Bladder microvascular endothelial cell (primary cell): ENCODE data around the gene ZNF853. TPM values are rescaled to one million over a fixed set of nuclear protein-coding genes. Genes with fewer than 3 reads are reported as not detected.

Experiments
- total RNA-seq: library from RNA; depleted of rRNA; stranded (reverse); fragments of >200 nt; gene quantifications from 2 replicates; pipeline ENCODE4 v1.2.3, GENCODE V29; 2014

Gene ZNF853
- total RNA-seq = 0.16 and 1.9 TPM in 2 replicates

GRCh38 chr7:6614953-6615722 lies at the start of gene ZNF853:
TSS of gene ZNF853 (plus strand) at chr7:6615610. CDS start at chr7:6616175, 565 bp downstream.

GRCh38 chr7:6577369-6578113 lies 37.9 kb upstream of the ZNF853 start, which contains the start of gene ZDHHC4:
TSS of gene ZDHHC4 (plus strand) at chr7:6577454. CDS start at chr7:6580562, 3,108 bp downstream.

GRCh38 chr7:6589829-6590644 lies 25.4 kb upstream of the ZNF853 start, which contains the start of gene INTS15:
TSS of gene INTS15 (plus strand) at chr7:6590021. CDS start at chr7:6590284, 263 bp downstream.

GRCh38 chr7:6636741-6637543 lies 21.5 kb downstream of the ZNF853 start, which contains the start of gene ZNF316:
TSS of gene ZNF316 (plus strand) at chr7:6637318. CDS start at chr7:6642410, 5,092 bp downstream.

Other genes starting within 250 kb of the ZNF853 start
- gene RAC1, start 241.1 kb upstream of the ZNF853 start, total RNA-seq = 41.9 and 104 TPM in 2 replicates
- gene DAGLB, start 167.7 kb upstream of the ZNF853 start, total RNA-seq = 18.8 and 21.9 TPM in 2 replicates
- gene KDELR2, start 131.5 kb upstream of the ZNF853 start, total RNA-seq = 90.0 and 125 TPM in 2 replicates
- gene GRID2IP, start 64.1 kb upstream of the ZNF853 start, total RNA-seq = under 0.01 TPM in 1 of 2 replicates, not detected in the other
- gene ZDHHC4, start 38.2 kb upstream of the ZNF853 start, total RNA-seq = 20.2 and 50.6 TPM in 2 replicates
- 7.8 and 9.9 TPM in 2 replicates for gene INTS15, start 25.6 kb upstream of the ZNF853 start, total RNA-seq
- 7.4 and 17.0 TPM in 2 replicates for gene ZNF316, start 21.7 kb downstream of the ZNF853 start, total RNA-seq
- gene ZNF12, start 91.3 kb downstream of the ZNF853 start, total RNA-seq = 7.3 and 17.2 TPM in 2 replicates
- gene RSPH10B2, start 138.5 kb downstream of the ZNF853 start, total RNA-seq = under 0.01 and 0.50 TPM in 2 replicates
- gene CCZ1B, start 210.7 kb downstream of the ZNF853 start, total RNA-seq = 69.1 and 123 TPM in 2 replicates